Dermis blood vessel endothelial cell (primary cell): Measurements from ENCODE around the gene GNAL. TPM values are rescaled to one million over a fixed set of nuclear protein-coding genes. Genes with fewer than 3 reads are reported as not detected.
"Not testable (repeated sequence)": the region's sequence is repeated elsewhere in the genome, so short reads cannot be mapped to it uniquely, and the experiment has no call there.

Experiments
- DNase-seq: peaks from one replicate; pipeline ENCODE4 v3.0.0; 2010
- total RNA-seq: library from RNA; depleted of rRNA; stranded (reverse); fragments of >200 nt; gene quantifications from 2 replicates; pipeline ENCODE4 v1.2.3, GENCODE V29; 2014

The GNAL gene
- 0.51 and 0.68 TPM in 2 replicates for total RNA-seq

GRCh38 chr18:11688972-11689668, at the start of gene GNAL:
Gene GNAL, plus strand, starts transcription at chr18:11689264. Its CDS starts 300 bp downstream, at chr18:11689564.
- DNase-seq, result peak; percentile 86

GRCh38 chr18:11647310-11647709, 41.8 kb upstream of the GNAL start:
- DNase-seq, result not testable (repeated sequence)

GRCh38 chr18:11647804-11648203, 41.3 kb upstream of the GNAL start:
- DNase-seq, result not testable (repeated sequence)

GRCh38 chr18:11649839-11650238, 39.2 kb upstream of the GNAL start:
- no peak for DNase-seq

- DNase-seq, result no peak
Observed at GRCh38 chr18:11651899-11652298, 37.2 kb upstream of the GNAL start.

- no peak for DNase-seq
Observed at GRCh38 chr18:11653521-11653920, 35.5 kb upstream of the GNAL start.

GRCh38 chr18:11654736-11655605, 34.1 kb upstream of the GNAL start:
- peak; percentile 63 for DNase-seq

- no peak for DNase-seq
Observed at GRCh38 chr18:11655606-11655932, 33.5 kb upstream of the GNAL start.

GRCh38 chr18:11657152-11657551, 31.9 kb upstream of the GNAL start:
- no peak for DNase-seq

GRCh38 chr18:11657554-11657953, 31.5 kb upstream of the GNAL start:
- no peak for DNase-seq

GRCh38 chr18:11658019-11658418, 31.0 kb upstream of the GNAL start:
- no peak for DNase-seq

GRCh38 chr18:11658989-11659388, 30.1 kb upstream of the GNAL start:
- DNase-seq, result no peak

GRCh38 chr18:11660691-11661090, 28.4 kb upstream of the GNAL start:
- no peak for DNase-seq

- no peak for DNase-seq
Observed at GRCh38 chr18:11661430-11661829, 27.6 kb upstream of the GNAL start.

- DNase-seq, result no peak
Observed at GRCh38 chr18:11663439-11664029, 25.5 kb upstream of the GNAL start.

- no peak for DNase-seq
Observed at GRCh38 chr18:11664286-11664685, 24.8 kb upstream of the GNAL start.

GRCh38 chr18:11665146-11665545, 23.9 kb upstream of the GNAL start:
- DNase-seq, result no peak

GRCh38 chr18:11665587-11665986, 23.5 kb upstream of the GNAL start:
- no peak for DNase-seq

- no peak for DNase-seq
Observed at GRCh38 chr18:11666176-11666575, 22.9 kb upstream of the GNAL start.

- no peak for DNase-seq
Observed at GRCh38 chr18:11666831-11667230, 22.2 kb upstream of the GNAL start.

- no peak for DNase-seq
Observed at GRCh38 chr18:11667578-11667977, 21.5 kb upstream of the GNAL start.

GRCh38 chr18:11668441-11669169, 20.5 kb upstream of the GNAL start:
- no peak for DNase-seq
